DOHH2 (cell line): Measurements from ENCODE around the gene OTOR.

Experiments used
- H3F3A ChIP-seq: fragments of 200-600 bp; sonication (generic), shearing (Covaris generic); 2 replicates; pipeline ENCODE4 v1.6.0; 2016; ENCODE audit warnings: antibody characterized with exemption, mild to moderate bottlenecking; ENCODE audit not compliant: control insufficient read depth, insufficient read depth
- H3K27ac ChIP-seq: fragments of 200-600 bp; sonication (generic); 2 replicates; pipeline ENCODE4 v1.5.1; 2014; ENCODE audit warnings: low read depth, mild to moderate bottlenecking, low read length, moderate library complexity
- H3K27me3 ChIP-seq: fragments of 200-600 bp; sonication (generic); 2 replicates; pipeline ENCODE4 v1.6.1; 2014; ENCODE audit warnings: mild to moderate bottlenecking, low read length, mixed read lengths; ENCODE audit not compliant: control insufficient read depth
- H3K36me3 ChIP-seq: fragments of 200-600 bp; sonication (generic); 2 replicates; pipeline ENCODE4 v1.6.1; 2014; ENCODE audit warnings: mild to moderate bottlenecking, low read length, moderate library complexity, mixed read lengths; ENCODE audit not compliant: control insufficient read depth
- H3K4me1 ChIP-seq: fragments of 200-600 bp; sonication (generic); 2 replicates; pipeline ENCODE4 v1.6.1; 2014; ENCODE audit warnings: mild to moderate bottlenecking, low read length, mixed read lengths; ENCODE audit not compliant: control insufficient read depth
- H3K4me2 ChIP-seq: fragments of 200-600 bp; sonication (generic); 2 replicates; pipeline ENCODE4 v1.6.0; 2014; ENCODE audit warnings: mild to moderate bottlenecking, low read length, moderate library complexity
- H3K4me3 ChIP-seq: fragments of 200-600 bp; sonication (generic); 2 replicates; pipeline ENCODE4 v1.5.1; 2014; ENCODE audit warnings: mild to moderate bottlenecking, low read length, mixed read lengths
- H3K79me2 ChIP-seq: fragments of 200-600 bp; sonication (generic); 2 replicates; pipeline ENCODE4 v1.6.1; 2014; ENCODE audit warnings: mild to moderate bottlenecking, low read length, mixed read lengths; ENCODE audit not compliant: control insufficient read depth
- H3K9me2 ChIP-seq: fragments of 200-600 bp; sonication (generic); replicated peaks from 2 replicates; pipeline ENCODE4 v1.6.1; 2014; ENCODE audit warnings: mild to moderate bottlenecking, low read length, mixed read lengths; ENCODE audit not compliant: control insufficient read depth
- H3K9me3 ChIP-seq: fragments of 200-600 bp; sonication (generic); 2 replicates; pipeline ENCODE4 v1.6.1; 2014; ENCODE audit warnings: antibody characterized with exemption, low read length, mixed read lengths; ENCODE audit not compliant: control insufficient read depth, insufficient read depth
- H4K20me1 ChIP-seq: fragments of 200-600 bp; sonication (generic); 2 replicates; pipeline ENCODE4 v1.6.0; 2014; ENCODE audit warnings: low read depth, mild to moderate bottlenecking, antibody characterized with exemption, low read length, moderate library complexity; ENCODE audit not compliant: control insufficient read depth, insufficient read depth
- EZH2phosphoT487 ChIP-seq: fragments of 200-600 bp; sonication (generic); IDR thresholded peaks from 2 replicates; pipeline ENCODE4 v1.6.1; 2017; ENCODE audit warnings: borderline replicate concordance, mild to moderate bottlenecking, antibody characterized with exemption, low read length, moderate library complexity, mixed read lengths
- TF ChIP-seq, protein P1 (sequence below): fragments of 200-600 bp; sonication (generic); IDR thresholded peaks from one replicate; pipeline ENCODE4 v1.5.1; 2014; ENCODE audit warnings: antibody characterized with exemption, mild to moderate bottlenecking, low read depth, low read length; ENCODE audit not compliant: poor library complexity, severe bottlenecking

The OTOR gene

DNA sequence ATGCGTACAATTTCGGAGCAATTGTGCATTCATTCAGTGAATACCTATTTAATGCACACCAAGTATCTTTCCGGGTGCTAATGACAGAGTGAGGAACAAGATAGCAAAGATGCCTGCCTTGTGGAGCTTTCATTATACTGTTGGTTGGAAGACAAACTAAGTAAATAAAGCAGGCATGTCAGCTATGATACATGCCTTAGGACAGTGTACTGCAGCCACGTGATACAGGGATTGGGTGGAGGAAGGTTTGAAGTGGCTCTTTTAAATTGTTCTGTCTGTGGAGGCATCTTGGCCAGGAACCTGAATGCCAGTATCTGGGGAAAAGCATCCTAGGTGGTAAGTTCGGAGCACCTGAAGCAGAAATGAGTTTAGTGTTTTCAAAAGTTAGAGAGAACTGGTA lies 3.0 kb upstream of the OTOR start:
- H3K4me3 ChIP-seq: no peak overlapping the region
- H3K4me2 ChIP-seq: no peak overlapping the region
- H4K20me1 ChIP-seq: no peaks in the 10 kb centered on the region
- H3K9me2 ChIP-seq: no peaks in the 10 kb centered on the region
- no peaks in the 10 kb centered on the region for H3K4me1 ChIP-seq
- TF ChIP-seq, protein P1, sequence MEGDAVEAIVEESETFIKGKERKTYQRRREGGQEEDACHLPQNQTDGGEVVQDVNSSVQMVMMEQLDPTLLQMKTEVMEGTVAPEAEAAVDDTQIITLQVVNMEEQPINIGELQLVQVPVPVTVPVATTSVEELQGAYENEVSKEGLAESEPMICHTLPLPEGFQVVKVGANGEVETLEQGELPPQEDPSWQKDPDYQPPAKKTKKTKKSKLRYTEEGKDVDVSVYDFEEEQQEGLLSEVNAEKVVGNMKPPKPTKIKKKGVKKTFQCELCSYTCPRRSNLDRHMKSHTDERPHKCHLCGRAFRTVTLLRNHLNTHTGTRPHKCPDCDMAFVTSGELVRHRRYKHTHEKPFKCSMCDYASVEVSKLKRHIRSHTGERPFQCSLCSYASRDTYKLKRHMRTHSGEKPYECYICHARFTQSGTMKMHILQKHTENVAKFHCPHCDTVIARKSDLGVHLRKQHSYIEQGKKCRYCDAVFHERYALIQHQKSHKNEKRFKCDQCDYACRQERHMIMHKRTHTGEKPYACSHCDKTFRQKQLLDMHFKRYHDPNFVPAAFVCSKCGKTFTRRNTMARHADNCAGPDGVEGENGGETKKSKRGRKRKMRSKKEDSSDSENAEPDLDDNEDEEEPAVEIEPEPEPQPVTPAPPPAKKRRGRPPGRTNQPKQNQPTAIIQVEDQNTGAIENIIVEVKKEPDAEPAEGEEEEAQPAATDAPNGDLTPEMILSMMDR: no peak
- no peak for TF ChIP-seq EZH2phosphoT487
- H3K27me3 ChIP-seq: no peaks in the 10 kb centered on the region
- no peak overlapping the region for H3K27ac ChIP-seq
- no peaks in the 10 kb centered on the region for H3F3A ChIP-seq
- H3K79me2 ChIP-seq: no peaks in the 10 kb centered on the region
- peaks cover 23% of the 10 kb centered on the region for H3K36me3 ChIP-seq
- no peaks in the 10 kb centered on the region for H3K9me3 ChIP-seq

DNA sequence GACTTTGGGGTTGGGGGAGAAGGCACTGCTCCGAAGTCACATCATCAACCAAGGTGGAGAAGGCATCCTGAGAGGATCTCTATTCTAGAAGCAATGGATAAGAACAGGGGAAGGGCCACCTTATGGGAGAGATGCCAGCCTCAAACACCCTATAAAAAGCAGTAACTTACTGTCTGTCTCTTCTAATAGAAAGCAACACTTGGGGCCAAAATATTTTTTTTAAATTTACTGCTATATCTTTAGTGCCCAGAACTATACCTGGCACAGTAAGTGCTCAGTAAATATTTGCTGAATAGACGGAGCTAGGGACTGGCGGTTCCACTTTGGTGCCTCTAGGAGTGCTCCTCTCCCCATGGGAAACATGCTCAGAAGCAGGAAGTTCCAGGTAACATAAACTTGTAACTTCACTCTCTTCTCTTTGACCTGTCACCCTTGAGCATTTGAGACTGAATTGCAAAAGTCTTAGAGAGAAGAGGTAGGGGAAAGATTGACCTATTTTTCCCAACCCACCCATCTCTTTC lies 807 bp upstream of the OTOR start:
- Histone ChIP-seq H3K4me3 (no peak overlapping the region), H3K4me1 (no peaks in the 10 kb centered on the region), H3K36me3 (peaks cover 3% of the 10 kb centered on the region; the same call in 1 of the 2 replicates), H3K4me2 (no peak overlapping the region), H3K27me3 (no peaks in the 10 kb centered on the region), H3K27ac (no peak overlapping the region), H3K9me3 (no peaks in the 10 kb centered on the region), H3K9me2 (no peaks in the 10 kb centered on the region), H4K20me1 (no peaks in the 10 kb centered on the region), H3K79me2 (no peaks in the 10 kb centered on the region), H3F3A (no peaks in the 10 kb centered on the region)
- TF ChIP-seq EZH2phosphoT487: no peak
- TF ChIP-seq, protein P1: no peak

DNA sequence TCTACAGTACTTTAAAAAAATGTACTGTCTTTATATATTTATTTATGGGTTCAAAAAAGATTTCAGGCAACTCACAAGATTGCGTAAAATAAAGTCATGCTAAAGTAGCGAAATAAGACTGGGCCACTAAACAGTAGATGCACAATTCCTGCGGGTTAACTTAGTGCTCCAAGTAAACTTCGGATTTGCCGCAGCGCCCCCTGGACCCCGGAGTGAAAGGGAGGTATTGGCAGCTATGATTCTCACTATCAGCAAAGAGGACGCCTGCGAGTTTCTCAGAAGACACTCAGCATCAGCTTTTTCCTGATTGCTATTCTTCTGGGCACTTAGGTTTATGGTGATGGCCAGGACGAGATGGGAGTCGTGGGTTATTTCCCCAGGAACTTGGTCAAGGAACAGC lies 1.4 kb downstream of the OTOR start:
- Histone ChIP-seq H3K9me3 (no peaks in the 10 kb centered on the region), H3K4me2 (no peak overlapping the region), H3K79me2 (no peaks in the 10 kb centered on the region), H3F3A (no peaks in the 10 kb centered on the region), H3K4me1 (no peaks in the 10 kb centered on the region), H3K36me3 (no peaks in the 10 kb centered on the region), H3K9me2 (no peaks in the 10 kb centered on the region), H3K27me3 (no peaks in the 10 kb centered on the region), H3K4me3 (no peak overlapping the region), H3K27ac (no peak overlapping the region), H4K20me1 (no peaks in the 10 kb centered on the region)
- no peak for TF ChIP-seq EZH2phosphoT487
- TF ChIP-seq, protein P1: no peak

DNA sequence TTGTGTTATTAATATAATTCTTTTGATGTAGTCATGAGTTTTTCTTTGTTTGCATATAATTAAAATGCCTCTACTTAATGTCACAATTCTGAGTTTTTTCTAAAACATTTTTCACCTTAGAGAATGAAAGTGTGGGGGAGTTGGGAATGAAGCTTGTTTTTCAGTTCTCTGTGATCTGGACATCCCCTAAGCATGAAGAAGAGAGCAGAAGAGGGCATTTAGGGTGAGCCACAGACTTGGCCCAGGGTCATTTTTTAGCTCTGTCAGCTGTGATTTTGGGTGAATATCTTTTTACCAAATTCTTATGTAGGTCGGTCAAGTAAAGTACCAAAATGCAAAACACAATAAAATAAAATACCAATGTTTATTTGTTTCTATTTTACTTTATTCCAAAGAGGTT lies 3.9 kb downstream of the OTOR start:
- H3K36me3 ChIP-seq: no peaks in the 10 kb centered on the region
- H3K4me1 ChIP-seq: no peaks in the 10 kb centered on the region
- H3K27me3 ChIP-seq: no peaks in the 10 kb centered on the region
- no peaks in the 10 kb centered on the region for H3F3A ChIP-seq
- H4K20me1 ChIP-seq: no peaks in the 10 kb centered on the region
- H3K4me2 ChIP-seq: no peak overlapping the region
- H3K79me2 ChIP-seq: no peaks in the 10 kb centered on the region
- no peak overlapping the region for H3K4me3 ChIP-seq
- TF ChIP-seq EZH2phosphoT487: no peak
- TF ChIP-seq, protein P1: no peak
- no peaks in the 10 kb centered on the region for H3K9me3 ChIP-seq
- no peak overlapping the region for H3K27ac ChIP-seq
- no peaks in the 10 kb centered on the region for H3K9me2 ChIP-seq
